ENCODE measurements around the gene CYP2E1. TPM values are rescaled to one million over a fixed set of nuclear protein-coding genes. Genes with fewer than 3 reads are reported as not detected.

Gene CYP2E1
- total and polyA plus RNA-seq, 2 donors (not counting 1 experiment from before 2014, with no cell fraction given) = 1.1 to 1.3 TPM

- no peaks in the 10 kb centered on the region for H3K4me1 ChIP-seq (ENCODE audit: control insufficient read depth in 2 of 2, insufficient read depth in 2 of 2, low read length in 2 of 2)
- no peak overlapping the region for H3K27ac ChIP-seq (ENCODE audit: low read length in 2 of 2)
- no peak overlapping the region for H2AFZ ChIP-seq (ENCODE audit: insufficient read depth, low read depth, low read length, poor library complexity, severe bottlenecking)
- H3K27me3 Mint-ChIP-seq = peaks cover 9% of the 10 kb centered on the region
- H3K36me3 ChIP-seq (replicated peaks in 1 of 2; ENCODE audit: control extremely low read depth in 1 of 2, control insufficient read depth in 1 of 2, extremely low read depth in 1 of 2, insufficient read depth in 2 of 2, low read length in 1 of 2) = no peaks in the 10 kb centered on the region
- H3K9me3 ChIP-seq (ENCODE audit: control extremely low read depth in 1 of 3, control insufficient read depth in 2 of 3, insufficient read depth in 1 of 3, low read length in 2 of 3) = peaks cover 3 to 22% (median 10%) of the 10 kb centered on the region in 3 donors
- no peak overlapping the region for H3K9ac ChIP-seq (ENCODE audit: low read length)
- no peaks in the 10 kb centered on the region for H3K79me2 ChIP-seq (ENCODE audit: control insufficient read depth, insufficient read depth, low read length)
- DNase-seq (no peak), ATAC-seq (ENCODE audit: low read depth) (no peak)
- CTCF ChIA-PET = no interaction called here
- no peak for TF ChIP-seq CTCF (IDR thresholded peaks at IDR 0.05)
- no peak for TF ChIP-seq EZH2 (IDR thresholded peaks at IDR 0.05; ENCODE audit: borderline replicate concordance, insufficient read depth, low read depth, low read length, poor library complexity, severe bottlenecking)
- no peak overlapping the region for H3K4me3 Mint-ChIP-seq
- no peaks in the 10 kb centered on the region for H3K4me1 Mint-ChIP-seq
- H4K20me1 ChIP-seq (ENCODE audit: control insufficient read depth, insufficient read depth, low read length, poor library complexity, severe bottlenecking) = no peaks in the 10 kb centered on the region
- H3K27me3 ChIP-seq (replicated peaks in 1 of 4; ENCODE audit: control extremely low read depth in 1 of 4, control insufficient read depth in 3 of 4, insufficient read depth in 4 of 4, low read length in 3 of 4) = no peaks in the 10 kb centered on the region
- POLR2A ChIA-PET = no interaction called here
- no peak overlapping the region for H3K27ac Mint-ChIP-seq
- H3K4me2 ChIP-seq (replicated peaks; ENCODE audit: low read depth, low read length, poor library complexity, severe bottlenecking) = no peak overlapping the region
- H3K9me3 Mint-ChIP-seq (ENCODE audit: insufficient read depth) = peaks cover 19% of the 10 kb centered on the region
- intact Hi-C loops (cut with micrococcal nuclease) = no loop called here
- H3K4me3 ChIP-seq (ENCODE audit: control extremely low read depth in 1 of 5, extremely low read depth in 1 of 5, insufficient read depth in 1 of 5, low read depth in 2 of 5, low read length in 4 of 5) = no peak overlapping the region
- WGBS (ENCODE audit: insufficient coverage) = 97% methylated on average over 6 of the region's 10 CpGs
Observed at GRCh38 chr10:133481657-133482056, 45.5 kb upstream of the CYP2E1 start.

- ChIA-PET CTCF (no interaction called here), POLR2A (no interaction called here)
- no peak for DNase-seq
- ATAC-seq (ENCODE audit: low read depth) = no peak
- Mint-ChIP-seq H3K4me3 (no peak overlapping the region), H3K9me3 (ENCODE audit: insufficient read depth) (peaks cover 28% of the 10 kb centered on the region), H3K27me3 (peaks cover 12% of the 10 kb centered on the region), H3K27ac (no peak overlapping the region), H3K4me1 (no peaks in the 10 kb centered on the region)
- intact Hi-C loops (cut with micrococcal nuclease) = no loop called here
- Histone ChIP-seq H3K4me3 (ENCODE audit: control extremely low read depth in 1 of 5, extremely low read depth in 1 of 5, insufficient read depth in 1 of 5, low read depth in 2 of 5, low read length in 4 of 5) (no peak overlapping the region), H3K9me3 (ENCODE audit: control extremely low read depth in 1 of 3, control insufficient read depth in 2 of 3, insufficient read depth in 1 of 3, low read length in 2 of 3) (peaks cover 6 to 42% (median 23%) of the 10 kb centered on the region in 3 donors), H3K36me3 (replicated peaks in 1 of 2; ENCODE audit: control extremely low read depth in 1 of 2, control insufficient read depth in 1 of 2, extremely low read depth in 1 of 2, insufficient read depth in 2 of 2, low read length in 1 of 2) (no peaks in the 10 kb centered on the region), H2AFZ (ENCODE audit: insufficient read depth, low read depth, low read length, poor library complexity, severe bottlenecking) (no peak overlapping the region), H3K4me2 (replicated peaks; ENCODE audit: low read depth, low read length, poor library complexity, severe bottlenecking) (no peak overlapping the region), H3K4me1 (ENCODE audit: control insufficient read depth in 2 of 2, insufficient read depth in 2 of 2, low read length in 2 of 2) (no peaks in the 10 kb centered on the region), H3K79me2 (ENCODE audit: control insufficient read depth, insufficient read depth, low read length) (no peaks in the 10 kb centered on the region), H3K27me3 (replicated peaks in 1 of 4; ENCODE audit: control extremely low read depth in 1 of 4, control insufficient read depth in 3 of 4, insufficient read depth in 4 of 4, low read length in 3 of 4) (peaks cover 0 to 3% (median 0%) of the 10 kb centered on the region in 4 experiments), H4K20me1 (ENCODE audit: control insufficient read depth, insufficient read depth, low read length, poor library complexity, severe bottlenecking) (no peaks in the 10 kb centered on the region), H3K27ac (ENCODE audit: low read length in 2 of 2) (no peak overlapping the region), H3K9ac (ENCODE audit: low read length) (no peak overlapping the region)
- TF ChIP-seq EZH2 (IDR thresholded peaks at IDR 0.05; ENCODE audit: borderline replicate concordance, insufficient read depth, low read depth, low read length, poor library complexity, severe bottlenecking) = no peak
- no peak for TF ChIP-seq CTCF (IDR thresholded peaks at IDR 0.05)
Observed at GRCh38 chr10:133484818-133485217, 42.3 kb upstream of the CYP2E1 start.
